HG02840 (cell line): ENCODE results near the gene RASA3.
"Not testable (repeated sequence)": the region's sequence is repeated elsewhere in the genome, so short reads cannot be mapped to it uniquely, and the experiment has no call there.

ENCODE experiments used
- ATAC-seq: cut with Tn5 transposase; IDR thresholded peaks from one replicate; pipeline ENCODE4 v1.9.1; 2021; ENCODE audit warnings: mild to moderate bottlenecking, moderate library complexity, moderate number of reproducible peaks; ENCODE audit not compliant: unreplicated experiment, low FRiP score

The RASA3 gene

DNA sequence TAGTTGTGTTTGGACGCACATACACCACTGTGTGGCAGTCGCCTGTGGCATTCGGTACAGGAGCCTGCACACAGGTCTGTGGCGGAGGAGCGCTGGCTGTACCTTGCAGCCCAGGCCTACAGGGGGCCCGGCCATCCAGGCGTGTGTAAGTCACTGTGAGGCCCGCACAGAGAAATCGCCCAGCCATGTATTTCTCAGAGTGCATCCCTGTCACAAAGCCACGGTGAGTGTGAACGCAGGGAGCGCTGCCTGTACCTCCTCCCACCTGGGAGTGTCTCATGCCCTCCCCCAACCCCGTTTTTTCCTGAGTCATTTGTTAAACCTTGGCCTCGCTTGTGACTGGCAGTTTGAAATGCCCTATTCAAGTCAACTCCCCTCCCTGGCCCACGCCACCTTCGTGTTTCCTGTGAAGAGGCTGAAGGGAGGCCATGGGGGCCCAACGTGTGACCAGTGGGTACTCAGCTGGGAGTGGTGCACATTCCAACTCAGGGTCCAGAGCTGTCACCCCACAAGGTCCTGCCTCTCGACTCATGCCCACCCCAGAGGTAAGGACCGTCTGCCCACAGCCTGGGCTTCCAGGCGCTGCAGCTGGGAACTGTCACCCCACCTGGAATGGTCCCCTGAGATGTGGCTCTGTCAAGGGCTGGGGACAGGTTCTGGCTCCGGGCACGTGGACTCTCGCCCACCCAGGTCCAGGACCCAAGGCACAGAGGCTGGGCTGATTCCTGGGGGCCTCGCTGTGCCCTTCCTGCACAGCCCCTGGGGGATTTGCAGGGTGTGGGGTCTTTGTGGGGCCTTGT is 11.6 kb upstream of the RASA3 start:
- ATAC-seq: peak; percentile 36

DNA sequence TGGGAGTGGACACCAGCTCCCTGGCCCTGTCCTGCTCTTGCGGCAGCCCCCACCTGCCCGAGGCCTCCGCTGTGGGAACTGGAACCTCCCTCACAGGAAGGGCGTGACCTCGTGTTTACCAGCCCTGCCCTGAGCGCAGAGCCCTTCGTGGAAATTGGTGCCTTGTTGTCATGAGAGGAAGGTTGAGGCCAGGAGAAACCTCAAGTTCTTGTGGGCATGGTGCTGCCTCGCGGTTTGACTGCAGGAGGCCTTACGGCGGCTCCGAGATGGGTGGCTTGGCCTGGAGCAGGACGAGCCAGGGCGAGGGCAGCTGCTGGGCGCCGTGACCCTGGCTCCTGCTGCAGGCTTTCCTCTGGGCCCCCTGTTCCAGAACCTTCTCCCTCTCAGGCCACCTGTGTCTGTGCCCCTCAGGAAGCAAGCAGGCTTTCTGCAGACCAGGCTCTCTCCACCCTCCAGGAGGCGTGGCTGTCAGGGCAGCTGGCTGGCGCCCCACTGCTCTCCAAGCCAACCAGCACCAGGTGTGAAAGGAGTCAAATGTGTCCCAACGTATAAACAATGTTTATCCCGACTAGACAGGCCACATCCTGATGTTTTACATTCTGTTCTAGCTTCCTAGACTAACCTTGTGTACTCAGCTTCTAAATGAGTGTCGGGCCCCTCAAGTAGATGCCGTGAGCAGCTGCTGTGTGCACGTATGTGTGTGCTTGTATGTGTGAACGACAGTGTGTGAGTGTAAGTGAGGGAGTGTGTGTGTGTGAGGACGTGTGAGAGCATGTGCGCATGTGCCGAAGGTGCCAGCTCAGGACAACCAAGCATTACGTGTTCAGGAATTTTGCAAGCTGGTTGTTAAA is 10.4 kb upstream of the RASA3 start:
- no peak for ATAC-seq

DNA sequence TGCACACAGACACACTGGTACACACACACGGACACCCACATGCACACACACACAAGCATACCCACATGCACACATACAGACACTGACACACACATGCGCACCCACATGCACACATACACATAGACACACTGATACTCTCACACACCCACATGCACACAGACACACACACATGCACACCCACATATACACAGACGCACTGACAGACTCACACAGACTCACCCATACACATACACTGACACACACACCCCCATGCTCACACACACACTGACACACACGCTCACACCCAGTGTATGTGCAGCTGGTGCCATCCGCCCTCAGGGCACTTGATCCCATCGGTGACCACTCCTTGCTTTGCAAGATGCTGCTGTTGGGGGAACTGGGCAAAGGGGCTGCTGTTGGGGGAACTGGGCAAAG is 9.7 kb upstream of the RASA3 start:
- ATAC-seq: no peak

DNA sequence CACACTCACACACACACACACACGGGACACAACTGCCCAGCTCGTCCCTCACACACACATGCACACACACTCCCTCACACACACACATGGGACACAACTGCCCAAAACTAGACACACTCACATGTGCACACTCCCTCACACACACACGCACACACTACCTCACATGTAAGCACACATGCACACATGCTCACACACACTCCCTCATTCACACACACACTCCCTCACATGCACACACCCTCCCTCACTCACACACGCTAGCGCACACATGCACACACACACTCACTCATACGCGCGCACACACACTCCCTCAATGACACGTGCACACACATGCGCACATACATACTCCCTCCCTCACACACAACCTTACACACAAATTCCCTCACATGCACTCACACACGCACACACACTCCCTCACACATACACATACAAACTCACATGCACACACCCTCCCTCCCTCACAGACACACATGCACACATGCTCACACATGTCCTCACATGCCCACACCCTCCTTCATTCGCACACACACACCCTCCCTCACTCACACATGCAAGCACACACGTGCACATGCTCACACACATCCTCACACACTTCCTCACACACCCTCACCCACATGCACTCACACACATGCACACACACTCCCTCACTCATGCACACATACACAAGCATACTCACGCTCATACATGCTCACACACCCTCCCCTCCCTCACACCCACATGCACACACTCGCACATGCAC is 9.0 kb upstream of the RASA3 start:
- ATAC-seq: no peak

DNA sequence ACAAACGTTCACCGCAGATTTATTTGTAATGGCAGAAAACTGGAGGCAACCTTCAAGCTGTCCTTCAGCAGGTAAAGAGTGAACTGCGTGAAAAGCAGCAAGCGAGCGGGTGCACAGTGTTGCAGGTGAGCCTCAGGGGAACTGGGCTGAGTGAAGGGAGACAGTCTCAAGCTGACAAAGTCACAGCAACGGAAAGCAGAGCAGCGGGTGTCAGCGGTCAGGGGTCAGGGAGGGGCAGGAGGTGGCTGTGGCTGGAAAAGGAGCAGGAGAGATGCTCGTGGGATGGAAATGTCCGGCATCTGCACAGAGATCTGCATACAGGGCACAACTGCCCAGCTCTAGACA is 8.5 kb upstream of the RASA3 start:
- ATAC-seq: no peak

DNA sequence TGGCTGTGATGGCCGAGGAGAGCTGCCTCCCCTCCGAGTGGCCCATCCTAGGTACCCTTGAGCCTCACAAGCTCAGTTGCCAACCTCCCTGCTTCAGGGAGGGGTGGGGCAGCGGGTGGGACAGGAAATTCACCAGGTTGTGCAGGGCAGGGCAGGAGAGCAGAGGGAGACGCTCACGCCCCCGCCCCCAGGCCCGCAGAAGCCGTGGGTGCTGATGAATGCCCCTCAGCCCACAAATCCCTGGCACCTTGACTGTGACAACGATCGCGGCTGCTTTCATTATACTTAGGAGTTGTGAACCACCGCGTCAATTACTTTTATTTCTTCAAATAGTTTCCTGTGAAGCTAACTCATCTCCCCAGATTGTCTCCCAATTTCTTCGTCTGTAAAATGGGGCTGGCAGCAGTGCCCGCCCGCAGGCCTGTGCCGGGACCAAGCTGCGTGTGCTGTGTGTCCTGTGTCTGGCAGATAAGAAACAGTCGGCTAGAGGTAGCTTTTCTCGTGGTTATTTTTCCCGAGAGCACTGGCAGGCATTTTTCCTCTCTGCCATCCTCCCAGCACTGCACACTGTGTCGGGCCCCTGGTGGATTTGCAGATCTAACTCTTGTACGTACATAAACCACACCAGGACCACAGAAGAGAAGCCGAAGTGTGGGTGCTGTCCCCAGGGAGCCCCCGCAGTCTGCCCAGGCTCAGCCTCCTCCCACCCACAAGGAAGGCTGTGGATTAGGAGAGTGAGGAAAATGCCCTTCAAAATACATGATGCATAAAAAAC is 7.9 kb upstream of the RASA3 start:
- no peak for ATAC-seq

DNA sequence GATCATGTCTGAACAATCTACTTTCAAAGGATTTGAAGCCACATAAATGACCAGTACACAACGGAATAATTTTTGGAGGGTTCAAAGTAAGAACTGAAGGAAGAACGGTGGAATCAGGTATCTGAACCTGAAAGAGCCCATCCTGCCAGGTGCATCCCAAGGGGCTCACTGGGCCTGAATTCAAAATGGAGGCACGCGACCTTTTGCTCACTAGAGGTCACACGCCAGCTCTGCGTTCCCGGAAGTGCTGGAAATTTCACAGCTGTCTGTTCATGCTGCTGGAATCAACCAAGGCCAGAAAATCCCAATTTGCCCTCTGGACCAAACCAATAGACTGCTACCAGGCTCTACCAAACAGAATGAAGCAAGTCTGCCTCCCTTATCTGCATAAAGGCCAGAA is 4.2 kb upstream of the RASA3 start:
- ATAC-seq: no peak

DNA sequence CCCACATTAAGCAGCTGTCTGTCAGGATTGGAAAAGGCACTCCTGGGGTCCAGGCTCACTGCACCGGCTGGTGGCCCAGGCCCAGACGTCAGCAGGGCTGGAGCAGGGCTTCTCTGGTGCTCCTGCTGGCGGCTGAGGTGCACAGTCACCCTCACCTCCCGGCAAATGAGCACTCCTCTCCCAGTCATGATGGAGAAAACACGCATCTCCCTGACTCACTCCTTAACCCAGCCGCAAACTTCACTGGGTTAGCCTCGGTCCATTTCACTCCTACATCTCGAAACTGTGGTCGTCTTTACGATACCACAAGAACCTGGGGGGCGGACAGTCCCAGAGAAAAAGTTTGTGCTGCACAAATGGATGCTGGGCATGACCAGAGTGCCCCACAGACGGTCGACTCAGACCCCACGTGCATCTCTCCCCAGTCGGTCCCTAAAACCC is 3.3 kb upstream of the RASA3 start:
- ATAC-seq: no peak

DNA sequence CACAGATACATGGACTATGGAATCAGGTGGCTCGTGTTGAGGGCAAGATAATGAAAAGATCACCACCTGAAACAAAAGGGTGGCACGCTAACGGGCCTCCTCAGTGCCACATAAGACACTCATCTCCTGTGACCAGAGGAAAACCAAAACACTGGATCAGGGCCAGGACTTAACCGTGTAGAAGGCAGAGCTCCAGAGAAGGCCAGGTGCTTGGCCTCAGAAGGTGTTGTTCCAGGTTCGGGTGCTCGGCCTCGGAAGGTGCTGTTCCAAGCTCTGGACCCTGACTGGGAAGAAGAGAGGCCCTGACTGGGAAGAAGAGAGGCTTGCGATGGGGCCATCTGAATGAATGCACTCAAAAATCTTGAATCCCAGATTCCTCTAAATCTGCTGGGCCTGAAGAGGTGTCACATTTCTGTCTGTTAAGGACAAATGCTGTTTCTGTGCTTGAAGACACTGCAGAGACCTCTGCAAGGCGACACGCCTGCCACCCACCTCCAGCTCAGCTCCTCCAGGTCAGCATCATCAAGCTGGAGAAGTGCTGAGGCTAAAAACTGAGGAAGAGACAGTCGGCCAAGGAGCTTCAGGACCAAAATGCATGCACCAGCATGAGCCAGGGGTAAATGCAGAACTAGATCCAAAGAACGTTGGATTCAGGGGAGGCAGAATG is 2.7 kb upstream of the RASA3 start:
- ATAC-seq: no peak

DNA sequence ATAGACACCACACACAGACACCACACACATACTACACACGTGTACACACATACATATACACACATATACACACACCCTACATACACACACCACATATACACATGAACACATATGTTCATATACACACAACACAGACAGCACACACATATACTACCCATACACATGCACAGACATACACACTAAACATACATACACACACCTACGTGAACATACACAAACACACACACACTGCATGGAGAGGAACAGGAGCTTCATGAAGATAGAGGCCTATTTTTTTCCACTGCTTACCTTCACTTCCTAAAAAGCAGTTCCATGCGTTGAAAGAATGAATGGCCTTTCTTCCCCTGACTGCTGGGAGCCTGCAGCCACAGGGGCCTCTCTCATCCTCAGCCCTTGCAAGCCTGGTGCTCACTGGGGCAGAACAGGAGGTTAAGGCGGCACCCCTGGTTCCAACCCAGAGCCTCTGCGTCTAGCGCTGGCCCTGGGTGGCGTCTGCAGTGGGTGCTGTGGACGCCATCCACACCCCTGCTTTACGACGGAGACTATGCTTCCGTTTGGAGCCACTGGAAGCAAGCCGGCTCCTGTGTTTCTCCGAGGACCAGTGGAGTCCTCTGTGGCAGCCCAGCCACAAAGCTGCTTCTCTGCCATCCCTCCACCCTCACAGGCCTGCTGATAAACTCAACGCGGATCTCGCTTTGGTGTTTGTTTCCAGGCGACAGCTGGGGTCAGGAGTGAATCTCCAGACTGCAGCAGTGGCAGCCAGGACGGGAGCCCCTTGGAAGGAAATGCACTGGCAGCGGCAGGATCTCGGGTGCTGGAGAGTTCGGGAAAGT is 1.9 kb upstream of the RASA3 start:
- ATAC-seq: no peak

DNA sequence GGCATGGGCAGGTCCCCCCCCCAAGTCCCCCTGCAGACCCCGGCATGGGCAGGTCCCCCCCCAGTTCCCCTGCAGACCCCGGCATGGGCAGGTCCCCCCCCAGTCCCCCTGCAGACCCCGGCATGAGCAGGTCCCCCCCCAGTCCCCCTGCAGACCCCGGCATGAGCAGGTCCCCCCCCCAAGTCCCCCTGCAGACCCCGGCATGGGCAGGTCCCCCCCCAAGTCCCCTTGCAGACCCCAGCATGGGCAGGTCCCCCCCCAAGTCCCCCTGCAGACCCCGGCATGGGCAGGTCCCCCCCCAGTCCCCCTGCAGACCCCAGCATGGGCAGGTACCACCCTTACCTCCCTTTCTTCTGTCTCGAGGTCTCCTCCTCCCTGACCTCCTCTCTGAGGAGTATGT is 1.1 kb upstream of the RASA3 start:
- not testable (repeated sequence) for ATAC-seq

DNA sequence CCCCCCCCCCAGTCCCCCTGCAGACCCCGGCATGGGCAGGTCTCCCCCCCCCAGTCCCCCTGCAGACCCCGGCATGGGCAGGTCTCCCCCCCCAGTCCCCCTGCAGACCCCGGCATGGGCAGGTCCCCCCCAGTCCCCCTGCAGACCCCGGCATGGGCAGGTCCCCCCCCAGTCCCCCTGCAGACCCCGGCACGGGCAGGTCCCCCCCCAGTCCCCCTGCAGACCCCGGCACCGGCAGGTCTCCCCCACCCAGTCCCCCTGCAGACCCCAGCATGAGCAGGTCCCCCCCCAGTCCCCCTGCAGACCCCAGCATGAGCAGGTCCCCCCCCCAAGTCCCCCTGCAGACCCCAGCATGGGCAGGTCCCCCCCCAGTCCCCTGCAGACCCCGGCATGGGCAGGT is 703 bp upstream of the RASA3 start:
- ATAC-seq: not testable (repeated sequence)

DNA sequence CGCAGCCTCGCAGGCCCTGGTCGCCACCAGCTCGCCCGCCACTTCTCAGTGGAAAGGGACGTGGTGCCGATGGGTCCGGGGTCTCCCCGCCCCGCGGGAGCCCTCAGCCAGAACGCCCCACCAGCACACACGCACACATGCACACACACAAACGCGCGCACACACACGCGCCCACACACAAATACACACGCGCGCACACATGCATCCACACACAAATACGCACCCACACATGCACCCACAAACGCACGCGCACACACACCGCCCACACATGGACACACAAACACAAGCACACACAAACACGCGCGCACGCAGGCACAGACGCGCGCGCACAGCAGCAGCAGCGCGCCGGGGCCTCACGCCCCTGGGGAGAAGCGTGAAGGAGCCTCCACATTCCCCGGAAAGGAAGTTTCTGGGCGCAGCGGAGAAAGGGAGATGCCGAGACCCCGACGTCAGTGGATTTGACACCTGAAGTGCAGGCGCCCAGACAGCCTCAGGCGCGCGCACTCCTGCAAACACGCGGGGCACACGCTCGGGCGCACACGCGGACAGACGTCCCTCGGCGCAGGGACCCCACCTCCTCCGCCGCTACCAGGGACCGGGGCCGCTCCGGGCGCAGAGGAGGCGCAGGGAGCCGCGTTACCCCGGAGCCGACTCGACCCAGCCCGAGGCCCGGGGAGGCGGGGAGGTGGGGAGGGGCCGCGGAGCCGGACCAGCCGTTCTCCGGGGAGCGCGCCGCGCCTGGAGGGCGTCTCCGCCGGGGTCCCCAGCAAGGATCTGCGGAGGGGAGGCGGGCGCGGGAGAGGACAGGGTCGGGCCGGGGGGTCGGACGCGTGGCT is 622 bp downstream of the RASA3 start:
- peak; percentile 2 for ATAC-seq

DNA sequence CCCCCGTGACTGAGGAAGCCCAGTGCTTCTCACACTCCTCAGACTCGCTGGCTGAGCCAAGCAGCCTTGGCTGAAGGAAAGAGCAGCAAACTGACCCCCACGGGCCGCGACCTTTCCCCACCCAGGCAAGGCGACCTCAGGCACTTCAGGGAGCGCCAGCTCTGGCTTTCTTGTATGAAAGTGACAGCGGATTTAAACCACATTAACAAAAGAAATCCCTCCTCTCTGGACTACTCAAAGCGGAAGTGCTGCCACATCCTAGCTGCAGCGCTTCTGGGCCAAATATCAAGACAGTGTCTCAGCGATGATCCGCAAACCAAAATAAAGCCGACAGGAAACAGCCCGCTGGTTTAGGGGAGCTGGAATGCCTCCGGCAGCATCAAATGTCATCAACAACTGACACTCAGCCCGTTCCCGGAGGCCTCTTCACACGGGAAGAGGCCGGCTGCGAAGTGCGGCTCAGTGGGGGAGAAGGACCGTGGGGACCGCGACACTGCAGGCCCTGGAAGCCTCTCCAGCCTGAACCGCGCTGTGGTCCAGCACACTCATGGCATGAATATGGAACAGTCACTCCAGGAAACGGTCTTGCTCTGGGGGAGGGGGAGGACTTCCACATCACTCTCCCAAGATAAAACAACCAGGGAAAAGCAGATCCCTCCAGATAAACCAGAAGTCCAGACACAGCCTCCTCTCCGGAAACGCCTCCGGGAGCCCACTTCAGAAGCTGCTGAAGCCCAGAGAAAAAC is 1.4 kb downstream of the RASA3 start:
- no peak for ATAC-seq

DNA sequence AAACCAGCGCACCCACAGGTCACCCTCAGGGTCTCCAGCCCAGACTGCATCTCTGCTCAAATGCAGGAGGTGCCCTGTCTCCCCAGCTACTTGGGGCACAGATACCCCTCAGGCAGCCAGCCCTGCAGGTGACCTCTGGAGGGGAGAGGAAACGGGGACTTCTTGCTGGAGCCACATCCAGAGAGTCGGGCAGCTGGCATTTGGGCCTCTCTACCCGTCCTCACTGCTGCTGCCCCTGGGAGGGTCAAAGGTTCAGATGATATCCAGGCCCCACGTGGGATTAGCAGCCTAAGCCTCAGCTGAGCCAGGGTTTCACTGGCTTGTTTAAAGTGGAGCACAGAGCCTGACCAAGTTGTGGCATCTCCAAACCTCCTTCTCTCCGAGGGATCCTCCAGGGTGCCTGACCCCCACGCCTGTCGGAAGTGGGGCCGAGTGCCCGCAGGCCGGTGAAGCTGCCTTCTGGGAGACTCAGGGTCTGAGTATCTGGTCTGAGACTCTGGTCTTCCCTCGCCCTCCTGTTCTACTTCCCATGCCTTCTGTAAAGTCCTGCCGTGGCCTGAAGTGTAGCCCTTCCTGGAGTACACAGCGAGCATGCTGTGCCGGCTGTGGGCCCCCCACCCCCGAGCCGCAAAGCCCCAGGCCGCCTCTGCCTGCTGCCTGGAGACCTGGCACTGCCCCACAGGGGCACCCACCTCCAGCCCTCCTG is 2.1 kb downstream of the RASA3 start:
- ATAC-seq: no peak

DNA sequence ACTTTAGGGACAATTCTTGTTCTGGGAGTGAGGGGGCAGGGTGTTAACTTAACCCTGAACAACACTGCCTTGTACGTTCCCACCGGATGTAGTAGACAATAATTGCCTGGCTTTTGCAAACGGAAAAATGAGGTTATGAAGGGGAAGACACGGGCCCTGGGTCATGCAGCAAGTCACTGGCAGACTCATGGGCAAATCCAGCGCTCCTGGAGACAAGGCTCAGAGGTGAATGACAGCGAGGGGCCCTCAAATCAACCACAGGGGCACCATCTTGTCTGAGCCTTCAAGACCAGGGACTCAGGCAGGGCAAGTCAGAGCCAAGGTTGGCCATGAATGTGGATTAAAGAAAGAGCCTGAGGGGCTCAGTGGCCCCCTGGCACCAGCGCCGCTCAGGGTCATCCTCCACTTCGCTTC is 2.8 kb downstream of the RASA3 start:
- ATAC-seq: no peak
